CD14-positive monocyte (primary cell): ENCODE measurements around the gene ISCU. TPM values are rescaled to one million over a fixed set of nuclear protein-coding genes. Genes with fewer than 3 reads are reported as not detected.

Experiments
- DNase-seq, 3 donors: peaks; one replicate each; pipeline ENCODE4 v3.0.0-alpha.2; 2011 to 2022
- H2AFZ ChIP-seq: 2 replicates; pipeline ENCODE4 v1.6.0; 2012; ENCODE audit warnings: mild to moderate bottlenecking, low read depth, low read length, inconsistent platforms; ENCODE audit not compliant: insufficient read depth, poor library complexity, severe bottlenecking
- H3K27ac ChIP-seq, 2 donors: 1 replicate in 1 of 2; 2 replicates in 1 of 2; pipeline ENCODE4 v1.5.1; 2012 to 2013; ENCODE audit warnings: low read length in 2 of 2, control low read depth in 1 of 2, inconsistent platforms in 1 of 2, low read depth in 1 of 2, mild to moderate bottlenecking in 1 of 2
- H3K27me3 ChIP-seq, 2 donors: one replicate each; pipeline versions ENCODE4 v1.6.0 to v1.6.1; 2011 to 2013; ENCODE audit warnings: low read length in 2 of 2; ENCODE audit not compliant: control insufficient read depth in 2 of 2, insufficient read depth in 2 of 2
- H3K36me3 ChIP-seq, 2 donors: replicated peaks in 1 of 2; 1 replicate in 1 of 2; 2 replicates in 1 of 2; pipeline versions ENCODE4 v1.5.1 to v1.6.1; 2012 to 2013; ENCODE audit warnings: low read length in 2 of 2, control low read depth in 1 of 2, inconsistent platforms in 1 of 2, mild to moderate bottlenecking in 1 of 2; ENCODE audit not compliant: insufficient read depth in 2 of 2, control insufficient read depth in 1 of 2
- H3K4me1 ChIP-seq, 2 donors: 1 replicate in 1 of 2; 2 replicates in 1 of 2; pipeline versions ENCODE4 v1.5.1 to v1.6.1; 2012 to 2013; ENCODE audit warnings: low read length in 2 of 2, control low read depth in 1 of 2, inconsistent platforms in 1 of 2, mild to moderate bottlenecking in 1 of 2, moderate library complexity in 1 of 2; ENCODE audit not compliant: insufficient read depth in 2 of 2, control insufficient read depth in 1 of 2
- H3K4me2 ChIP-seq: replicated peaks from 2 replicates; pipeline ENCODE3; 2012; ENCODE audit warnings: low read length, moderate library complexity, mild to moderate bottlenecking; ENCODE audit not compliant: poor library complexity, severe bottlenecking; ENCODE audit errors: extremely low read depth
- H3K4me3 ChIP-seq, 3 experiments: fragments of 200-600 bp in 1 of 3; sonication (generic) in 1 of 3; replicated peaks in 1 of 3; 1 replicate in 2 of 3; 2 replicates in 1 of 3; pipeline ENCODE4 v1.5.1; 2011 to 2013; ENCODE audit warnings: low read length in 3 of 3, mild to moderate bottlenecking in 3 of 3, control low read depth in 2 of 3, low read depth in 2 of 3, inconsistent platforms in 1 of 3, moderate library complexity in 1 of 3
- H3K79me2 ChIP-seq: 2 replicates; pipeline ENCODE4 v1.6.0; 2012; ENCODE audit warnings: mild to moderate bottlenecking, control low read depth, inconsistent platforms, low read length, moderate library complexity; ENCODE audit not compliant: insufficient read depth
- H3K9ac ChIP-seq: 2 replicates; pipeline ENCODE4 v1.6.0; 2017; ENCODE audit warnings: low read length, mild to moderate bottlenecking; ENCODE audit not compliant: insufficient read depth, poor library complexity, severe bottlenecking
- H3K9me3 ChIP-seq, 2 donors: replicated peaks in 1 of 2; 1 replicate in 1 of 2; 2 replicates in 1 of 2; pipeline versions ENCODE4 v1.5.1 to v1.6.1; 2012 to 2013; ENCODE audit warnings: low read length in 2 of 2, control low read depth in 1 of 2; ENCODE audit not compliant: control insufficient read depth in 1 of 2, insufficient read depth in 1 of 2
- H4K20me1 ChIP-seq: 2 replicates; pipeline ENCODE4 v1.6.0; 2012; ENCODE audit warnings: mild to moderate bottlenecking, low read length, control low read depth, moderate library complexity; ENCODE audit not compliant: insufficient read depth
- H3K27ac Mint-ChIP-seq, 7 donors: one replicate each; pipeline ENCODE4 v1.8.0; 2020; ENCODE audit warnings: mild to moderate bottlenecking in 7 of 7, mixed read lengths in 7 of 7, moderate library complexity in 6 of 7, inconsistent platforms in 2 of 7
- H3K27me3 Mint-ChIP-seq, 3 donors: one replicate each; pipeline ENCODE4 v1.8.0; 2021 to 2022; ENCODE audit warnings: low read depth in 3 of 3, mild to moderate bottlenecking in 3 of 3, mixed read lengths in 3 of 3, moderate library complexity in 3 of 3, inconsistent platforms in 1 of 3
- H3K36me3 Mint-ChIP-seq, 2 donors: one replicate each; pipeline ENCODE4 v1.8.0; 2020; ENCODE audit warnings: mixed read lengths in 2 of 2, inconsistent platforms in 1 of 2, mild to moderate bottlenecking in 1 of 2
- H3K4me1 Mint-ChIP-seq: one replicate; pipeline ENCODE4 v1.8.0; 2020; ENCODE audit warnings: mild to moderate bottlenecking, mixed read lengths
- H3K4me3 Mint-ChIP-seq, 2 donors: one replicate each; pipeline ENCODE4 v1.8.0; 2020; ENCODE audit warnings: mild to moderate bottlenecking in 2 of 2, mixed read lengths in 2 of 2, moderate library complexity in 1 of 2
- H3K9me3 Mint-ChIP-seq, 7 donors: one replicate each; pipeline ENCODE4 v1.8.0; 2020 to 2022; ENCODE audit warnings: mixed read lengths in 7 of 7, mild to moderate bottlenecking in 6 of 7, moderate library complexity in 6 of 7, inconsistent platforms in 2 of 7
- CTCF ChIP-seq: fragments of 200-600 bp; IDR thresholded peaks from one replicate; pipeline ENCODE4 v1.8.0; 2022; ENCODE audit warnings: antibody characterized with exemption, mild to moderate bottlenecking
- WGBS: methylation state at CpG from one replicate; pipeline ENCODE4 v1.1.5; 2013; ENCODE audit warnings: missing lambda C conversion rate; ENCODE audit not compliant: insufficient coverage; 5-methylcytosine and 5-hydroxymethylcytosine counted together
- intact Hi-C, 2 donors: fragments of 100-400 bp; cut with micrococcal nuclease; formaldehyde crosslinking; loops; one replicate each; pipeline versions ENCODE4 v1.15.0 to v1.15.1; 2023
- polyA plus RNA-seq, 3 donors: library from polyadenylated mRNA; depleted of rRNA in 1 of 3; unstranded in 2 of 3; stranded (reverse) in 1 of 3; fragments of 300-500 nt in 2 of 3; fragments of >200 nt in 1 of 3; fragmentation: Illumina TruSeq in 2 of 3; gene quantifications; 1 replicate in 2 of 3; 2 replicates in 1 of 3; pipeline ENCODE4 v1.2.3, GENCODE V29; 2012 to 2021

The ISCU gene
- polyA plus RNA-seq, 3 donors = 90.9 to 114 (median 111) TPM

GRCh38 chr12:108610856-108611605, 48.6 kb downstream of the ISCU start:
- intact Hi-C loops = loop anchor here in 1 of 2 donors (10.0 kb wide), 1 partner anchor 484 kb away; the partner anchor contains the start of genes ALKBH2 and UNG
- H3K9me3 Mint-ChIP-seq = peaks cover 2 to 8% (median 3%) of the 10 kb centered on the region in 7 donors
- H3K27ac Mint-ChIP-seq = peak overlapping the region in 1 of 7 donors; percentile 70
- Histone ChIP-seq H2AFZ (no peak overlapping the region), H3K27ac (no peak overlapping the region), H3K27me3 (peaks cover 0 to 5% of the 10 kb centered on the region in 2 donors), H3K79me2 (no peaks in the 10 kb centered on the region), H3K4me2 (no peak overlapping the region), H3K4me3 (no peak overlapping the region), H3K9me3 (peaks cover 3% of the 10 kb centered on the region in 2 donors), H4K20me1 (peaks cover 4% of the 10 kb centered on the region), H3K9ac (no peak overlapping the region), H3K36me3 (no peaks in the 10 kb centered on the region), H3K4me1 (no peaks in the 10 kb centered on the region)
- 70% methylated on average over 5 of the region's 15 CpGs for WGBS
- DNase-seq = no peak
- TF ChIP-seq CTCF = no peak
- H3K27me3 Mint-ChIP-seq = peaks cover 7 to 18% (median 14%) of the 10 kb centered on the region in 3 donors
- peaks cover 2 to 7% of the 10 kb centered on the region in 2 donors for H3K36me3 Mint-ChIP-seq
- H3K4me3 Mint-ChIP-seq = no peak overlapping the region
- H3K4me1 Mint-ChIP-seq = no peaks in the 10 kb centered on the region

- H3K27me3 Mint-ChIP-seq = peaks cover 7 to 18% (median 16%) of the 10 kb centered on the region in 3 donors
- H3K36me3 Mint-ChIP-seq = peaks cover 11 to 16% of the 10 kb centered on the region in 2 donors
- peak overlapping the region in 1 of 2 donors; percentile 13 for H3K4me3 Mint-ChIP-seq
- no peaks in the 10 kb centered on the region for H3K36me3 ChIP-seq
- no peak overlapping the region for H3K4me3 ChIP-seq
- H3K4me1 ChIP-seq = peaks cover 3 to 6% of the 10 kb centered on the region in 2 donors
- H3K4me2 ChIP-seq = no peak overlapping the region
- peaks cover 7 to 8% of the 10 kb centered on the region in 2 donors for H3K9me3 ChIP-seq
- no peaks in the 10 kb centered on the region for H3K79me2 ChIP-seq
- H4K20me1 ChIP-seq = peaks cover 13% of the 10 kb centered on the region
- H3K9me3 Mint-ChIP-seq = peaks cover 8 to 12% (median 9%) of the 10 kb centered on the region in 7 donors
- H3K27me3 ChIP-seq = peaks cover 0 to 5% of the 10 kb centered on the region in 2 donors
- DNase-seq = peak in 2 of 3 donors; percentile 32 to 49
- H2AFZ ChIP-seq = no peak overlapping the region
- 63% methylated on average over 3 of the region's 5 CpGs for WGBS
- no peak overlapping the region for H3K27ac ChIP-seq
- H3K9ac ChIP-seq = no peak overlapping the region
- TF ChIP-seq CTCF = peak; percentile 72
- H3K27ac Mint-ChIP-seq = peak overlapping the region in 1 of 7 donors; percentile 15
- H3K4me1 Mint-ChIP-seq = peaks cover 5% of the 10 kb centered on the region
- intact Hi-C loops = loop anchor here in 1 of 2 donors (10.0 kb wide), 1 partner anchor 483 kb away; the partner anchor contains the start of genes ALKBH2 and UNG
Observed at GRCh38 chr12:108611884-108612415, 49.6 kb downstream of the ISCU start.
